Stimulated activated CD8-positive, alpha-beta memory T cell treated with anti-CD3 and anti-CD28 coated beads, Interleukin-4, amount 100 ng/mL, for 48 hours (primary cell): ENCODE results near the gene MYO16.

Experiments used
- DNase-seq: peaks from one replicate; pipeline ENCODE4 v3.0.0-alpha.2; 2020

The MYO16 gene

DNA sequence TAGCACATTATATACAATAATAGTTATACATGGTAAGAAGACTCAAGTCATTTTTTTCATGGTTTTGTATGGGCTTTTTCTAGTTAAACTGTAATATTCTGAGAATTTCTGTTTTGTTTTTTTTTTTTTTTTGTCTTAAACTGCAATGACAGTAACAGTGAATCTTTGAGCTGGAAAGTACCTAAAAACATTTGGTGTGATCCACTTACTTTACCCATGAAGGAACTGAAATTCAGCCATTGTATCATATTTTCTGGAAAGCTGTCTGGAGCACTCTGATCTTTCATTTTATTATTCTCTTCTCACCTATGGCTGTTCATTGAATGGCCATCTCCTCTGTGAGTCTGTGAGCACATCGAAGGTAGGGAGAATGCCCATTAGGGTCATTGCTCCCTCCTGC lies 37.8 kb downstream of the MYO16 start:
- no peak for DNase-seq

DNA sequence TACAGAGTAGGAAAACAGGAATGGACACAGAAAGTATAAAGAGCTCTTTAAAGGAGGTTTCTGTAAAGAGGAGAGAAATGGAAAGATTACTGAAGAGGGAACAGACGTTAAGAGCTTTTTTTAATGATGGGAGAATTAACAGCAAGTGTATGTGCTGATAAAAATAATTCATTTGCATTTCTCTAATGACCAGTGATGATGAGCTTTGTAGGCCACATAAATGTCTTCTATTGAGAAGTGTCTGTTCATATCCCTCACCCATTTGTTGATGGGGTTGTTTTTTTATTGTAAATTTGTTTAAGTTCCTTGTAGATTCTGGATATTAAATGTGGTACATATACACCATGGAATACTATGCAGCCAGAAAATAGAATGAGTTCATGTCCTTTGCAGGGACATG lies 40.0 kb downstream of the MYO16 start:
- DNase-seq, result no peak

DNA sequence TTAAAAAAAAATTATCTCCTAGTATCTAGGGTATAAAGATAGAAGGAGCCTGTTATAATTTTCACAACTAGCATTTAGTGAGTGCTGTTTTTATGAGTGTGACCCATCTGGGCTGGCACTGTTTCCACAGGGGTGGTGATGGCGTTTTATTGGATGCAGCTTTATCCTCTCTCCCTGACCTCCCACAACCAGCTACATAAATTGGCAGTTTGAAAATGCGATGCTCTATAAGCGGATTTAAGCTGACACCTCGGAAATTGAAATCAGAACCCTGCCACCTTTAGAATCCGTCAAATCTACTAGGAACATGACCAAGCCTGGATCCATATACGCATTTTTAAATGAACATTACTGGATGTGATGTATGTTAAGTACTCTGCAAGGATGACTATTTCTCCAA lies 44.9 kb downstream of the MYO16 start:
- no peak for DNase-seq

DNA sequence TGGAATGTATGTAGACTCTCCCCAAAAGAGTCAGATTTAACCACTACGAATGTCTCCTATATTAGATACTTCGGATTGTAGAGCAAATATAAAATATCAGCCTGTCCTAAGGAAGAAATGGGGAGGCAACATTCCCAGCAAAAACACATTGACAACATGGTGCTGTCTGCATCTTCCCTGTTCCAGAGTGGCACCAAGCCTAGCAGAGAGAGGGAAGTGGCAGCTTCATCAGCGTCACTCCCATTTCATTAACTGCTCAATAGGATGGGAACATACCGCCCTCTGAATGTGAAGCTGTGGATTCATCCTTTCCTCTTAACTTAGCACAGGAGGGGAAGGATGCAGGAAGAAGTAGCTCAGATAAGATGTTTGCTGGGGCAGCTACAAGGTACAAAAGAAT lies 45.4 kb downstream of the MYO16 start:
- DNase-seq, result no peak

DNA sequence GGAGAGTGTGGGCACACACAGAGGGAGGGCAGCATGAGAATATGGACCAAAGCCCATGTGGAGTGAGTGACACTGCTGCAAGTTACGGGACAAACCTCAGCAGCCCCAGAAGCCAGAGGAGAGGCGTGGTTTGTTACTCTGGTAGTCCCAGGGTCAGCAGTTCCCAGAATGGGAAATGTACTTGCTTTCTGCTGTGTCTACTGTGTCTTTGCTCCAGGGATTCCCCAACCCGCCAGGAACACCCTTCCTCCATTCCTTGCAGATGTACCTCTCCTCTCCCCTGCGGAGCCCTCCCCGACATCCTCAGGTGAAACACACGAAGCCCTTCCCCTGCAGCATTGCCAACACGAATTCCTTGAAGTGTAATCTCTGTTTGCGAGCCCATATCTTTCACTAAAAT lies 47.2 kb downstream of the MYO16 start:
- no peak for DNase-seq

DNA sequence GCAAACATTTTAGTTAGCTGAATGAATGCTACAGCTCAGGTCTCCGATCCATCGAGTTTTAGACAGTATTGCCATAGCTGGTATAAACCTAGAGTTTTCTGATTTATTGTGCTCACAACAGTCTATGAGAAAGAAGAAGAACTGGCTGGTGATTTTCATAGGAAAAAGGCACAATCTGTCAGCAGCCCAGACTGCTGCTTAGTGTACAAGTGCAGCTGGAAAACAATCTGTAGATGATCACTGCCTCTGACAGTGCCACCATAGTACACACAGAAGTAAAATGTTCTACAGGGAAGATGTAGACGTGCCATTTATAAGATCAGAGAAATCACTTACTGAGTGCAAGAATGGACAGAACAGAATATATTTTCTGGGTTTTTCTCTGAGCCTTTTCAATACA lies 48.4 kb downstream of the MYO16 start:
- DNase-seq, result no peak

DNA sequence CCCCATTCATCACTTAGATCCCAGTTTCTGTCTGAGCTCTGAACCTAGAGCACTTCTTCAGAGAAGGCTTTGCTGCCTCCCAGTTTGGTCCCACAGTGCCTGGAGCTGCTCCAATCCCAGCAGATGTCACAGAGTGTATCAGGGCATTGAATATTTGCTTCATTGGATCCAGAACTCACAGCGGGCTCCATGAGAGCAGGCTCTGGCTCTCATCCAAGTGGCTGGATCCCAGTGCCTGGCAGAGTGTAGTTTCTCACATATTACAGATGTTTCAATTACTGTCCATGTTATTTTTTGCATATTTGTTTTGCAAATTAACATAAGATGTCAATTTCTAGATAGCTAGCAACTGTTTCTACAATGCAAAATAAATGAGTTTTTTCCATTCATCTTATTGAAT lies 50.6 kb downstream of the MYO16 start:
- no peak for DNase-seq

DNA sequence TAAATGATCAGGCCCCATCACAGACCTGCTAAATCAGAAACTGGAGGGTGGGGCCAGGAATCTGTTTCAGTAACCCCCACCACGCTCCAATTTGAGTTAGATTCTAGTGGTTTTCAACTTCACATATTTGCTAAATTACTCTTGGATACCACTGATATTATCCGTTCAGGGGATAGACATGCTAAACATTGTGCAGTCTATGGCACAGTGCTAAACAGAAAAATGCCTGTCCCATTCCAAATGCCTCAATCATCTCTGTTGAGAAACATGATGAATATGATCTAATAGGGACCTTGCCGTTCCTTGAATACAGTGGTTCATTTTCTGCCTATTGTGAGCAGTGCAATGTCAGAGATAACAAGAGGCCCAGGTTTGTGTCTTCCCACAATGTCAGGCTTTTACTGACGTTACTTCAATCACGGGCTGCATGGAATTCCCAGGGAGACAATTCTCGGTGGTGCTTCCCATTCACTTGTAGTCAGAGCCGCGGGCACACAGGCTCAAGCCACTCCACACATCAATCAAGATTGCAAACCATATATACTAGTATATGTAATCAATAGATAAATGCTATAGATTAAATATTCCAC lies 52.7 kb downstream of the MYO16 start:
- DNase-seq, result no peak

DNA sequence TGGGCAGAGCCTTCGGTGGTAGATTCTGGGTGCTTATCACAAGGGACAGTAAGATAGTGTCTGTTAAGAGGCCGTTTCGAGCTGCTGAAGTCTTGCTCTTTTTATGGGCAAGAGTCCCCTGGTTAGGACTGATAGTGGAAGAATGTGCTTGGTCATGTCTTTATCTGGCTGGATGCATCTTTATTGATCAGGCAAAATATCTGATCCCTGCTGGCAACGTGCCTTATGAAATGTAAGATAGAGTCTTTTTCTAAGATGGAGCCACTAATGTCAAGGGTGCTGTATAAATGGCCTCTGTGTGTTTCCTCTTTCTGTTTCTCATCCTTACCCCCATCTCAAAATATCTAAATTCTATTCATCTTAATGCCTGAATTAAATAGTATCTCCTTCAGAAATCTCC lies 53.3 kb downstream of the MYO16 start:
- DNase-seq, result no peak

DNA sequence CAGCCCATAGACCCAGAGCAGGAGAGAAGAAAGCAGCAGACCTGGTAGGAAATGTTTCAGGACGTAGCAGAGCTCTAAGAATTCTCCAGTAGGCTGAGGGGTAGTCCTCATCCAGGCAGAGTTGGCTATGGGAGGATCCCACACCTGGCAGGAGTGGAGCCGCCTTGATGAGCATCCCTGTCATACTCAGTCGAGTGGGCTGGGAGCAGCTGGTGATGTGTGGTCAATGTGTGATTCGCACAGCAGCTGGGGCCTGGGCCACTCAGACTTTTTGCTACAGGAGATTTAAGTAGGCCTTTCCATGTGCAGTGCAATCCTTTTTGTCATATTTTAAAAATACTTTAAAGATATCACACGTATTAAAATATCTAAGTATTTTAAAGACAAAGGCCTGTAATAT lies 56.6 kb downstream of the MYO16 start:
- DNase-seq, result no peak

DNA sequence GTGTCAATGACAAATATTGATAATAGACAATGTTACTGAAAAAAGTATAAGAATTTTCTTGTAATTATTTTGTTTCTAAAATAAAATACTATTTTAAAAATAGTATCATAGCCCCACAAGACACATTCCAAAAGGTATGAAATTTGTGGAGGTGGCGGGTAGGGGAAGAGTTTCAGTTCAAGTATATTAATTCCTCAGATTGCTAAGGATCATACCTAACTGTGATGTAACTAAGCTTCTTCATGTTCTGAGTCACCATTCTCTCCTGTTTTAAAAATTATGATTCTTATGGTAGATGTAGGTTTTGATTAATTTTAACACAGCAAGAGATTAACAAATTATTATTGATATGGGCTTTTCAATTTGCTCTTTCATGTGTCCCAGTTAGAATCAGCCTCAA lies 61.3 kb downstream of the MYO16 start:
- no peak for DNase-seq

DNA sequence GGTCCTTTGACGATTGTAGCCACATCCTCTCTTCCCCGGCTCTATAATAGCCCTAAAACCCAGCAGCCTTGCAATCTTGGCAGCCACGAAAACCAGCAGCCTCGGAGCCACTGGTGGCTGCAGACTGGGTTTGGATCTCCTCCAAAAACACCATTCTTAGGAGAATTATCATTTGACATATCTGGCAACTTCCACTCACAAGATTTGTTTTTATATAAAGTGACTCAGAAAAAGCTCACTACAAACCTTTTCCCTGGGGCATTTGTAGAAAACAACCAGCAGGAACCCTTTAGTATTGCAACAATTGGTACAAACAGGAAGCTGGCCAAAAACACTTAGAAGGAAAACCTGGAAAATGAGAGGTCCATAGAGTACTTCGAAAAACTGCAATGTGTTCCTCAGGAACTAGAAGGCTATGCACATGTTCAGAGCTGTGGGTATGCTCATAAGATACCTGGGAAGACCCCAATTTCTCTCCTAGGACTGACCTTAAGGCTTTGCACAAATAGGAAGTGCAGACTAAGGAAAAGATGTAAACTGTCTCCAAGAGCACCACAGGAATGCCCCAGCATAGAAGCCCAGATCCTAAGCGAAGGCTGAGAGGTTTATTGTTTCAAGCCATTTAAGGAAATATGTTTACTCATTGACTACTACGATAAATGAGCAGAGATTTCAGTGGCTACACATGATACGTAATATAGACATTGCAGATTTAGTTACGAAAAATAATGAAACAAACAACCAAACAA lies 71.2 kb downstream of the MYO16 start:
- no peak for DNase-seq

DNA sequence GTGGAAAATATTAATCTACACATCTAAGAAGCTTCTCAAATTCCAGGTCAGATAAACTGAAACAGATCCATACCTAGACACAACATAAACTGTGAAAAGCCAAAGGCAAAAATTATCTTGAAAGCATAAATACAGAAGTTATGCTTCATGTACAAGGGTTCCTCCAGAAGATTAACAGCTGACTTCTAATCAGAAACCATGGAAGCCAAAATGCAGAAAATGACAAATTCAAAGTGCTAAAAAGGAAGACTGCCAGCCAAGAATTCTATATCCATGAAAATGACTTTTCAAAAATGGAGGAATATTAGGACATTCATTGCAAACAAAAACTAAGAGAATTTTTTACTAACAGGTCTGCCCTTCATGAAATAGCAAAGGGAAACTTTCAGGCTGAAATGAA lies 72.8 kb downstream of the MYO16 start:
- DNase-seq, result no peak

DNA sequence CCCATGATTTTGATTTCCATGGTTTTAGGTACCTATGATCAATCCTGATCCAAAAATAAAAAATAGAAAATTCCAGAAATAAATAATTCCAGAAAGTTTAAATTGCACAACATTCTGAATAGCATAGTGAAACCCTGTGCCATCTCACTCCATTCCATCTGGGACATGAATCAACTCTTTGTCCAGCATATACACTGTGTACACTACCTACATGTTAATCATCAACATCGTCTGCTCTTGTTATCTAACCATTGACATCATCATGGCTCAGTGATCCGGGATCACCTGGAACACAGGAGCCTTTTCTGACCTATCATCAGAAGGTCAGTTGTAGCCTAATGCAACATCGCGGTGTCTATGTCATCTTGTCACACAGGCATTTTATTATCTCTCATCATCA lies 75.6 kb downstream of the MYO16 start:
- no peak for DNase-seq

DNA sequence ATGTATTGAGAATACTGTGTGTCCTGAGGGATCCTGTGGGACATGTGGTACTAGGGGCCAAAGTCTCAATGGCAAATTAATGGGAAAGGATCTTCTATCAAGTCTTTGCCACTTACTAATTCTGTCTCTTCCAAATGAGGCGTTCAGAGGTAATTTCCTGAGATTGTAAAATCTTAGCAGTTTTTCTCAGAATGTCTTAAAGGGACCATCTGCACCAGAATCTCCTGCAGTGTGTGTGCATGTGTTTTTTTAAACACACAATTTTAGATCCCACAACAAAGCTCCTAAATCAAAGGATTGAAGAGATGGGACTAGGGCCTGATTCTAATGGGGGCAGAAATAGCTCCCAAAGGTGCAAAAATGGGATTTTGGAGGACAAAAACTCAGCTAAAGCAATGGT lies 78.2 kb downstream of the MYO16 start:
- DNase-seq, result no peak

DNA sequence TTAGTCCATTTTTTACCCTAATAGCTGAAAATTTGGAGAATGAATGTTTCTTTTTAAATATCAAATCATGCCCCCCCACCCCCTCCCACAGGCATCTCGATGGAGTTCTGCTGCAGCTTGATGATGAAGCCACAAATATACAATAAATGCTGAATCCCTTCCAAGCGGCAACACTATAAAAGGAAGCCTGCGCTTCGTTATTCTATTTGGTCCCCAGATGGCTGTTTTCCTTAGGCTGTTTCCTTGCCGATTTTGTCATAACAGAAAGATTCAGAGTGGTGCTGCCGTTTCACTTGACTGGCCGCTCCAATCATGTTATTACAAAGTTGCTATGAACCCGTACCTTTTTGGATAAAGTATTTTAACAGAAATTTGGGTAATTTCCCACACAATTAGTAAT lies 79.5 kb downstream of the MYO16 start:
- DNase-seq, result no peak

DNA sequence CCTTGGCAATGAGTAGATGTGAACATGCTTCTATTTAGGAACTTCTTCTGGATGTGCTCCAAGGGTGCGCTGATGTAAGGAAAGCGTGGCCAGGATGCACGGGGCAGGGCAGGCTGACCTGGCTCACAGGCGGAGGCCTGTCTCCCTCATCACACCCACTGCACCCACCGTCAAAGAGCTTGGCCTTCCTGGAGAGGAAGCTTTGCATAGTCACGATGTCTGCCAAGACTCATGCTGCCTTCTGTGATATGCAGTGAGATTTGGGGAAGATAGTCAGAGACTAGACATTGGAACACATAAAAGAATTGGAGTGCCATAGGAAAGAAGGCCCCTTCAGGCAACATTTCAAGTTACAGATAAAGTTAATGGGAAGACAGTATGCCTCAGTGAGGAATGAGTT lies 82.0 kb downstream of the MYO16 start:
- no peak for DNase-seq

DNA sequence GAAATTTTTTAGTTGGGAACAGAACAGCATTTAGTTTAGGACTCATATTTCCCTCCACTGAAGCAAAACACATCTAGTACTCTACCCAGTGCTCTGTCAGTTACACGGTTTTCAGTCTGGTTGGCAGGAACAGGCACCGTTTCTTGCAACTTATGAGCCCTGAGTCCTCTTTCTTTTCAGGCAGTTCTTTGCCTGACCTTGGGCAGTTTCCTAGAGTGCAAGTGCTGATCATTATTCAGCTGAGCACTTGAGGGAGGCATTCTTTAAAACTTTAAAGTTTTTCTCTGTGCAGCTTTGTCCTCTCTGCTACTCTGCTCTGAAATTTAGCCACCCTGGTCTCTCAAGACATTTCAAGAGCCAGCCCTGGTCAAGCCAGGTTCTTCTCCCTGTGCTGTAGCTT lies 96.1 kb downstream of the MYO16 start:
- DNase-seq, result no peak

DNA sequence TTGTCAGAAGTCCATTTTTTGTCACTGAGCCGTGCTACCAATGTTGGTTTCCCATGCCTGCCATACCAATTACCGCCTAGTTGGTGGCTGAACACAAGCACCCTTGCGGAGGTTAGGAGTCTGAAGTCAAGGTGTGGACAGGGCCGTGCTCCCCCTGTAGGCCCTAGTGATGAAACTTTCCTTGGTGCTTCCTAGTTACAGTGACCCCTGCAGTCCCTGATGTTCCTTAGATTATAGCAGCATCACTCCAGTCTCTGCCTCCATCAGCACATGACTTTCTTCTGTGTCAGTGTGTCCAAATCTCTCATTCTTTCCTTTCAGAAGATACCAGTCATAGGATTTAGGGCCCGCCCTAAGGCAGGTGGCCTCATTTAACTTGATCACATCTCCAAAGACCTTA lies 99.0 kb downstream of the MYO16 start:
- DNase-seq, result no peak

DNA sequence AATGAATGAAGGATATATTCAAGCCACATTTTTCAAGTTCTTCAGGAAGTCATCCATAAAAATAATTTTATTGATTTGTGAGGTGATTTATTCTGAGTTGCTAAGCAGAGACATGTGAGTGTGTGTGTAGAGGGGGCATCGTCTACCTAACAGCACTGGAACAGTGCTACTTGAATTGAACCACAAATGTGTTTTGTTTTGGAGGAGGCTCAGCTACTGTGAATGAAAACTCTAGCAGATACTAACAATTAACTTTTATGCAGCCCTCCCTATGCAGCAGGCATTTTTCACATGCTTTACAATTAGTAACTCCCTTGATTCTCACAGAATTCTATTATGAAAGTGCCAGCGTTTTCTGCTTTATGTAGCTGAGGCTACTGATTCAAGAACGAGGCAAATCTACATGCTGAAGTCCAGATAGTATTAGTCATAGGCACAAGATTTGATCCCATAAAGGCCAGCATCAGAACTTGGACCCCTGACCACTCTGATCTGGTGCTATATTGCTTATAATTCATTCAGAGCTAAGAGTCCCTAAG lies 103.7 kb downstream of the MYO16 start:
- no peak for DNase-seq

DNA sequence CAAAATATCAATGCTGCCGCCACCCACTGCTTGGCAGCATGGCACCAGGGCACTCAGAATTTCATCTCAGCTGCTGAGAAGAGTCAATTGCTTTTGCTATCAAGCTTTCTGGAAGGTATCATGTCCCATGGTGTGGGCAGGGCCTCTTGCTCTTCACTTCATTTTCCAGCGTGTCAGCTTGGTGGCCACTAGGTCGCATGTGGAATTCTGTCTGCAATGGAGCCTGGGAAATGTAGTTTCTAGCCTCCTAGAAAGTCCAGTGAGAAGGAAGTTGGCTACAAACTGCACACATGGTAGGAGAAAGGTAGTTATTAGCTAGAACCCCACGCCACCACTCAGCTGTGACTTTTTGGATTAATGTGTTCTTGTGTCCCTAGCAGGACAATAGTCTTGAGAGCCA lies 105.3 kb downstream of the MYO16 start:
- DNase-seq, result no peak

DNA sequence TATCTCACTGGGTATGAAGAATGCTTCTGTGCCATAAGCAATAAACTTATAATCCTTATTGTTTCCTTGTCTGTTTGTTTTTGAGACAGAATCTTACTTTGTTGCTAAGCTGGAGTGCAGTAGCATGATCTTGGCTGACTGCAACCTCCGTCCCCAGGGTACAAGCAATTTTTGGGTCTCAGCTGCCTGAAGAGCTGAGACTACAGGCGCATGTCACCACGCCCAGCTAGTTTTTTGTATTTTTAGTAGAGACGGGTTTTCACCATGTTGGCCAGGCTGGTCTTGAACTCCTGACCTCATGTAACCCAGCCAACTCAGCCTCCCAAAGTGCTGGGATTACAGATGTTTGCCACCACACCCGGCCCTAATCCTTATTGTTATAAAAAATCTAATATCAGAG lies 112.5 kb downstream of the MYO16 start:
- no peak for DNase-seq

DNA sequence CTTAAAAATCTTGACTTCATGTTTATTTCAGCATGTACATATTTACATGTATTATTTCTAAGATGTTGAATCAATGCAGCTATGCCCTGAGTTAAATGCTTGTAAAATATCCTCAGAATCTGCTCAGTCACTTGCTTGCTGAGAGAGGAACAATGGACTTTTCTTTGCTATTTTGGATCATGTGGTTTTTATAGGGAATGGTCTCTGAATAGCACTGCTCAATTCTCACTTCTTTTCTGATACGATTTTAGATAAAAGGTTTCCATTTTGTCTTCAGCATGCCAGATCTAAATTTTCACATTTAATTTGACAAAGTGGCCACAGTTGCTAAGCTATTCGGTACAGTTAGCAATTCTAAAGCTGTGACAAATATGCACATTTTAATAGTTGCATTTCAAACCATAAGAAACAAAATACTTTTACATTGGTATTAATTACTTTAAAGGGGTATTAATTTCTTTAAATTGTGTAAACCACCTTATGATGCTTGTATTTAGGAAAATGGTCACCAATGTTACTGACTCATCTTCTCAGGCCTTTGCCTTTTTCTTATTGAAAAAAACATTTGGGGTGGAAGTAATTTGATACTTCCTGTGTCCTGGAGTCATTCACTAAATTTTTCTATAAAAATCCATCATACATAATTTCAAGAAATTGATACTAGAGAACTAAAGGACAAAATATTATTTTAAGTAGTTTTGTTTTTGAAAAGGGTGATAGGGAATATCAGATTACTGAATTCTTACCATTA lies 113.5 kb downstream of the MYO16 start:
- no peak for DNase-seq

DNA sequence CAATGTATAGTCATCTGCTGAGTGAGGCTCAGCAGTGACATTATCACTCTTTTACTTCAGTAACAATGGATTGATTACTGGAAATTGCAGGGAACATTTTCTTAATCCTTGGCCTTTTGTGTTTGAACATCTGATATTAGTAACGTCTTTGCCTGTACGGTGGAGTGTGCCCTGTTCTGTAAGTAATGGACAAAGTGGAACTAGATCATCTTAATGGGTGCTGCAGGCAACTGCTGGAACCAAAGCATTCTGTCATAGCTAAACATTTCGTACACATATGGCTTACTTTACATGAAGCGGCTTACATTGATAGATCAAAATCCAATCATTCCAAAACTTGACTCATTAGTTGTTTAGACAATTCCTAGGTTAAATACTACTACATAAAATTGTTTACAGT lies 114.1 kb downstream of the MYO16 start:
- no peak for DNase-seq
